Heart left ventricle (tissue), 16 donors: ENCODE measurements around the gene DLG4. TPM values are rescaled to one million over a fixed set of nuclear protein-coding genes. Genes with fewer than 3 reads are reported as not detected.

ENCODE experiments used
- ATAC-seq, 4 donors: fragments of 200-7000 bp; cut with Tn5 transposase; one replicate each; pipeline ENCODE4 v1.9.1; 2020 to 2022; ENCODE audit warnings: moderate library complexity in 4 of 4, mild to moderate bottlenecking in 3 of 4, moderate number of reproducible peaks in 1 of 4
- DNase-seq, 5 donors: peaks; one replicate each; pipeline ENCODE4 v3.0.0-alpha.2; 2020
- H3K27ac ChIP-seq, 12 donors: fragments of 200-600 bp; sonication (generic) in 4 of 12; one replicate each; pipeline versions ENCODE4 v1.5.0 to v1.8.0; 2016 to 2022; ENCODE audit warnings: mild to moderate bottlenecking in 2 of 12
- H3K27me3 ChIP-seq, 9 donors: fragments of 200-600 bp; sonication (generic) in 2 of 9; one replicate each; pipeline versions ENCODE4 v1.5.1 to v1.8.0; 2016 to 2022; ENCODE audit warnings: mild to moderate bottlenecking in 3 of 9
- H3K36me3 ChIP-seq, 9 donors: fragments of 200-600 bp; sonication (generic) in 2 of 9; one replicate each; pipeline versions ENCODE4 v1.5.0 to v1.8.0; 2018 to 2022; ENCODE audit warnings: mild to moderate bottlenecking in 2 of 9
- H3K4me1 ChIP-seq, 12 donors: fragments of 200-600 bp; sonication (generic) in 4 of 12; one replicate each; pipeline versions ENCODE4 v1.5.0 to v1.8.0; 2016 to 2022; ENCODE audit warnings: mild to moderate bottlenecking in 3 of 12
- H3K4me3 ChIP-seq, 12 donors: fragments of 200-600 bp; sonication (generic) in 4 of 12; one replicate each; pipeline versions ENCODE4 v1.5.0 to v1.8.0; 2017 to 2022; ENCODE audit warnings: mild to moderate bottlenecking in 9 of 12, moderate library complexity in 4 of 12
- H3K9me3 ChIP-seq, 12 donors: fragments of 200-600 bp; sonication (generic) in 4 of 12; one replicate each; pipeline versions ENCODE4 v1.5.0 to v1.8.0; 2016 to 2022; ENCODE audit warnings: mild to moderate bottlenecking in 1 of 12
- CTCF ChIP-seq, 12 donors: fragments of 200-600 bp; sonication (generic) in 4 of 12; IDR thresholded peaks; one replicate each; pipeline versions ENCODE4 v1.5.0 to v1.8.0; 2018 to 2022; ENCODE audit warnings: antibody characterized with exemption in 12 of 12, mild to moderate bottlenecking in 5 of 12
- POLR2A ChIP-seq, 2 donors: fragments of 450-650 bp; IDR thresholded peaks; one replicate each; pipeline ENCODE4 v1.6.1; 2017; ENCODE audit warnings: antibody characterized with exemption in 2 of 2, mild to moderate bottlenecking in 2 of 2, moderate library complexity in 2 of 2
- WGBS, 4 donors: extraction: QIAGEN DNeasy Blood & Tissue Kit in 2 of 4; methylation state at CpG; one replicate each; pipeline versions ENCODE4 v1.1.5 to v1.1.7; 2013 to 2018; 5-methylcytosine and 5-hydroxymethylcytosine counted together
- intact Hi-C, 10 donors: fragments of 100-400 bp; cut with DNase I; formaldehyde crosslinking; loops; one replicate each; pipeline versions ENCODE4 v1.11.1 to v1.14.2; 2022
- polyA plus RNA-seq, 2 donors: library from polyadenylated mRNA; stranded (reverse); fragments of 200-250 nt; gene quantifications; one replicate each; pipeline ENCODE4 v1.2.3, GENCODE V29; 2013
- total RNA-seq, 9 donors: library from RNA; depleted of rRNA in 2 of 9; stranded (reverse); fragments of >200 nt in 2 of 9; fragmentation: NEBNext Ultra II Directional in 3 of 9; extraction: Animal tissue kit (Norgen Biotek cat#: 25700) in 3 of 9; gene quantifications; one replicate each; pipeline versions ENCODE4 v1.1.0 to v1.2.4, GENCODE V29; 2016 to 2023
- donor health status: ischemic (EF 13 %, LVEDD 7.1; RV severe dilation, severe dysfunction).
- donor health status: healthy with polysubstance abuse.
- donor health status: DM: no; HTN: yes; CAD: no.
- donor health status: DM: no; HTN: no; CAD: no.
- donor health status: ischemic (EF 25% LVEDD 6.9; RV normal size, moderate dysfunction).
- donor health status: ischemic (EF 25% LVEDD 5.7; RV mildly dilated, moderate dysfunction).
- donor health status: healthy.
- donor health status: DM: yes; HTN: yes; CAD: no.
- donor health status: ischemic (EF 35%, LVEDD 5.7; RV mildly dilated, moderate dysfunction).
- donor health status: nonischemic (EF 11% LVEDD 7.7; RV severe dilation, severe dysfunction).
- donor health status: DM: yes; HTN: yes; CAD: no.
- donor health status: PGD.
- donor health status: ischemic (EF 29% LVEDD 5.4; RV normal size, mild dysfunction).
- donor health status: nonischemic (EF 23%, LVEDD 6.1; RV moderate dilation, normal function).

The DLG4 gene
- total and polyA plus RNA-seq, 11 donors: 5.3 to 24.3 (median 15.5) TPM

DNA sequence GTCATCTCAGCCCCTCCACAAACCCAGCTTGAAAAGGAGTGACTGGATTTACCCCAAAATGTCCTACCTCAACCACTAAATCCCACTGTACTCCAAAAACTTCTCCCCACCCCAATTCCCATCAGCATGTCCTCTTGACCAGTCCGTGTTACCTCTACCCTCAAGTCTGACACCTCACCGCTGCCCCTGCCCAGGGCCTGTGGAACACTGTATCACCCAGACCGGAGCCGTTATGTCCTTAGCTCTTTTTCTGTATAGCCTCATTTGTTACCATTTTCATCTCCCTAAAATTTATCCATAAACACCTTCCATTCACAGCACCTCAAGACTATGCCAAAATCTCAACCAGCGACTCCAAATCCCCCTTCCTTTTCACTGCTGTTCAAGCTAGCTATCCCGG is 17.2 kb upstream of the DLG4 start:
- TF ChIP-seq CTCF (IDR thresholded peaks at IDR 0.05) (no peak), POLR2A (IDR thresholded peaks at IDR 0.05) (no peak)
- no peaks in the 10 kb centered on the region for H3K27me3 ChIP-seq
- peak overlapping the region in 2 of 12 donors; percentile 96 to 98 for H3K4me3 ChIP-seq
- DNase-seq: peak in 1 of 5 donors; percentile 24
- peaks cover 0 to 38% (median 29%) of the 10 kb centered on the region in 9 donors for H3K36me3 ChIP-seq
- peak overlapping the region in 5 of 12 donors; percentile 91 to 98 (median 95) for H3K27ac ChIP-seq
- no peak for ATAC-seq
- H3K9me3 ChIP-seq: no peaks in the 10 kb centered on the region
- peaks cover 10 to 69% (median 44%) of the 10 kb centered on the region in 12 donors for H3K4me1 ChIP-seq
- intact Hi-C loops: loop anchor here in 3 of 10 donors (2.0 to 10.0 kb wide), 4 partner anchors 16 to 608 kb away; partner anchors contain the start of genes CD68 (in 1 of the 3), POLR2A (in 1 of the 3) and SLC35G6 (in 1 of the 3)
- 87 to 89% (median 88%) methylated on average over 6 of the region's 6 CpGs for WGBS, 4 donors

DNA sequence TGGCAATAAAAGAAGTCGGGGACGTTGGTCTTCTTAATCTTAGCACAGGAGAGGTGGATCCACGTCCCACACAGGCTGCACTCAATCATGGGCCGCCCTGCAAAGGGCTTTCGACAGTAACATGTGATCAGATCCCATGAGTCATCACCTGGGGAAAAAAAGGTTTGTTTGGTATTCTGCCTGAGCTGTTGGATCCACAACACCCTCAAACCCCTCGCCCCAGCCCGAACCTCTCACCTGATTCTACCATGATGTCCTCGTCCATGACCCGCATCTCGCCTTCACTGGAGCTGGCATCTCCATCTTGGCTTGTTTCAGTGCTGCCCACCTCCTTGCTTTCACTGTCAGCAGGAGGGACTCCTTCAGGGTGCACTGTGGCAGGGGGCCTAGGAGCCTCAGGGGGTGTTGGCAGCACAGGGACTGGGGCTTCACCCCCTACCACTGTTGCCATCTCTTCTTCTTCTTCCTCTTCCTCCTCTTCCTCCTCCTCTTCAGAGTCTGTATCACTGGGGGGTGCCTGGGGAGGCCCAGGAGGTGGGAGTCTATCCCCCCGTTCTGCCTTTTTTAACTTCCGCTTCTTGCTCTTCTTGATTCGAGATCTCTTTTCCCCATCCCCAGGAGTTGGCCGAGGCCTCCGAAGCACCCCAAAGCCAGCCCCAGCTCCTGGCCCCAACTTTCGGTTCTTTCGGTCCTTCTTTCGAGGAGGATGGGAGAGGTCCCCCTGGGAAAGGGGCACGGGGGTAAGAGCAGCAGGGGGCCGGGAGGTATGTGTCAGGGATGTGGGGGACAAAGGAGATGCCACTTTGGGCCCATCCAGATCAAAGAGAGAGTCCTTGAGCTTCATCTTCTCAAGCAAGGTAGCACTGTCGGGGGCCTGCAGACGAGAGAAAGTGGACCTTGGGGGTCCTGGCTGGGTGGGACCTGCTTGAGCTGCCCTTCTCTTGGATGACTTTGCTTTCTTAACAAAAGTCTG is 16.3 kb upstream of the DLG4 start:
- Histone ChIP-seq H3K27ac (peak overlapping the region in 1 of 12 donors; percentile 91), H3K9me3 (no peaks in the 10 kb centered on the region), H3K4me3 (no peak overlapping the region), H3K4me1 (peaks cover 10 to 67% (median 39%) of the 10 kb centered on the region in 12 donors), H3K36me3 (peaks cover 0 to 38% (median 26%) of the 10 kb centered on the region in 9 donors), H3K27me3 (no peaks in the 10 kb centered on the region)
- WGBS, 4 donors: 84 to 87% (median 85%) methylated on average over 21 to 22 of the region's 22 CpGs
- intact Hi-C loops: loop anchor here in 3 of 10 donors (2.0 to 10.0 kb wide), 4 partner anchors 15 to 609 kb away; partner anchors contain the start of genes CD68 (in 1 of the 3), POLR2A (in 1 of the 3) and SLC35G6 (in 1 of the 3)
- peak in 4 of 5 donors; percentile 11 to 54 (median 22) for DNase-seq
- ATAC-seq: no peak
- TF ChIP-seq POLR2A (IDR thresholded peaks at IDR 0.05) (no peak), CTCF (IDR thresholded peaks at IDR 0.05) (no peak)

DNA sequence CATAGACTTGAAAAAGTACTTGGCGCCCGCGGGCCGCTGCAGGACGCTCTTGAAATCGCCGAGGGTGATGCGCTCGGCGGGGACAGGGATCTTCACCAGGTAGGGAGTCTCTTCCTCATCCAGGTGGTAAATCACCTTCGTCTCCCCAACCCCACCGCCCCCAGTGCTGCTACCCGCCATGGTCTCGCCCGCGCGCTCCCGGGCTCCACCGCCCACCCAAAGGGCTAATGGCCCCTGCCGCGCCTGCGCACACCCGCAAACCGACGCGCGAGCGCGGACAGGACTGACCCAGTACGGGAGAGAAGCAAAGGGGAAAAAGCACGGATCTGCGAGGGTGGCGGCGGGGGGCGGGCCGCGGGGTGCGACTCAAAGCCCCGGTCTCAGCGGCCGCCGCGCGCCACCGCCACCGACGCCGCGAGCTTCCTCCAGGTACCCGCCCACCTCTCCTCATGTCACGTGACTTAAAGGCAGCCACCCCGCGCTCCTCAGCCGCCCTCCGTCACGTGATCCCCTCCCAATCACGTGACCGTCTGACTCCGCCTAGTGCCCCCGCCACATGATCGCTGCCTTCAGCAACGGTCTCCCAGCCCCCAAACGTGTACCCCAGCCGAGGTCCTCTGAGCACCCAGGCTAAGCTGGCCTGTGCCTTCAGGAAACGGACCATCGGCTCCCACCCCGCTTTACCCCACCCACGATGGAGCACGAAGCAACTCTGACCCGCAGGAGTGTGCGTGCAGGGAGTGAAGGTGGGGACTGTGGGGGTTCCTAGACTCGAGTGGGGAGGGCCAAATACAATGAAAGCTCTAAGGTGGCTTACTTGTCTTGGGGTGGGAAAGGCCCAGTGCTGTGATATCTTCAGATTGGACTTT is 14.7 kb upstream of the DLG4 start, which contains the start of gene DVL2:
TSS of gene DVL2 (minus strand) at position 435 of the 869 bp plus-strand sequence. CDS start at position 180, 255 bp downstream.
- Histone ChIP-seq H3K36me3 (peaks cover 0 to 37% (median 30%) of the 10 kb centered on the region in 9 donors), H3K9me3 (no peaks in the 10 kb centered on the region), H3K27me3 (no peaks in the 10 kb centered on the region), H3K4me1 (peaks cover 5 to 53% (median 26%) of the 10 kb centered on the region in 12 donors), H3K27ac (peak within 1 kb of the TSS; percentile 17 to 96 (median 88)), H3K4me3 (peak within 1 kb of the TSS; percentile 65 to 99 (median 84))
- WGBS, 4 donors: 0 to 1% (median 1%) methylated on average over 19 to 72 of the region's 72 CpGs
- TF ChIP-seq POLR2A (IDR thresholded peaks at IDR 0.05): peak in 1 of 2 donors; percentile 79
- TF ChIP-seq CTCF (IDR thresholded peaks at IDR 0.05): no peak
- DNase-seq (peak; percentile 96 to 97 (median 97)), ATAC-seq (peak; percentile 53 to 68 (median 64))
- intact Hi-C loops: loop anchor here in 3 of 10 donors (10.0 kb wide), 3 partner anchors 250 to 610 kb away; partner anchors contain the start of genes CD68 (in 1 of the 3), POLR2A (in 1 of the 3) and SLC35G6 (in 1 of the 3)
